ENCODE results near the gene CLDN15. TPM values are rescaled to one million over a fixed set of nuclear protein-coding genes. Genes with fewer than 3 reads are reported as not detected.
A peak's percentile ranks its signal among the peaks of the same experiment; 100 is the strongest.

Gene CLDN15
- polyA plus RNA-seq, 1 donor = 115 TPM

GRCh38 chr7:101238226-101239182 lies 902 bp upstream of the CLDN15 start:
- Histone ChIP-seq H3K4me3 (ENCODE audit: low read length) (no peak overlapping the region), H3K27me3 (ENCODE audit: control insufficient read depth, insufficient read depth, low read length) (no peaks in the 10 kb centered on the region), H3K4me1 (ENCODE audit: control insufficient read depth, insufficient read depth, low read length) (peaks cover 74% of the 10 kb centered on the region), H3K9me3 (ENCODE audit: control insufficient read depth, low read depth, low read length) (no peaks in the 10 kb centered on the region), H3K27ac (ENCODE audit: low read length) (peak overlapping the region; percentile 85), H3K36me3 (ENCODE audit: control insufficient read depth, insufficient read depth, low read length) (peaks cover 30% of the 10 kb centered on the region)
- 0% methylated on average over 2 of the region's 28 CpGs for WGBS (ENCODE audit: insufficient coverage, low lambda C conversion rate)
- DNase-seq = peak in 1 of 2 donors; percentile 82

- Histone ChIP-seq H3K36me3 (ENCODE audit: control insufficient read depth, insufficient read depth, low read length) (peaks cover 28% of the 10 kb centered on the region), H3K9me3 (ENCODE audit: control insufficient read depth, low read depth, low read length) (no peaks in the 10 kb centered on the region), H3K4me3 (ENCODE audit: low read length) (peak overlapping the region; percentile 48), H3K27ac (ENCODE audit: low read length) (peak overlapping the region; percentile 85), H3K4me1 (ENCODE audit: control insufficient read depth, insufficient read depth, low read length) (peaks cover 91% of the 10 kb centered on the region), H3K27me3 (ENCODE audit: control insufficient read depth, insufficient read depth, low read length) (no peaks in the 10 kb centered on the region)
- peak in 1 of 2 donors; percentile 51 for DNase-seq
- no CpG with 5 or more reads among the region's 21 CpGs for WGBS (ENCODE audit: insufficient coverage, low lambda C conversion rate)
Observed at GRCh38 chr7:101236292-101236835, 1.2 kb downstream of the CLDN15 start.

- no peaks in the 10 kb centered on the region for H3K9me3 ChIP-seq (ENCODE audit: control insufficient read depth, low read depth, low read length)
- no CpG with 5 or more reads among the region's 9 CpGs for WGBS (ENCODE audit: insufficient coverage, low lambda C conversion rate)
- H3K36me3 ChIP-seq (ENCODE audit: control insufficient read depth, insufficient read depth, low read length) = peaks cover 22% of the 10 kb centered on the region
- peak; percentile 88 to 96 for DNase-seq
- H3K4me3 ChIP-seq (ENCODE audit: low read length) = peak overlapping the region; percentile 48
- peaks cover 89% of the 10 kb centered on the region for H3K4me1 ChIP-seq (ENCODE audit: control insufficient read depth, insufficient read depth, low read length)
- H3K27me3 ChIP-seq (ENCODE audit: control insufficient read depth, insufficient read depth, low read length) = no peaks in the 10 kb centered on the region
- peak overlapping the region; percentile 85 for H3K27ac ChIP-seq (ENCODE audit: low read length)
Observed at GRCh38 chr7:101235522-101235921, 2.1 kb downstream of the CLDN15 start.

GRCh38 chr7:101235050-101235449 lies 2.6 kb downstream of the CLDN15 start:
- no peaks in the 10 kb centered on the region for H3K27me3 ChIP-seq (ENCODE audit: control insufficient read depth, insufficient read depth, low read length)
- H3K9me3 ChIP-seq (ENCODE audit: control insufficient read depth, low read depth, low read length) = no peaks in the 10 kb centered on the region
- H3K4me3 ChIP-seq (ENCODE audit: low read length) = peak overlapping the region; percentile 3
- WGBS (ENCODE audit: insufficient coverage, low lambda C conversion rate) = no CpG with 5 or more reads among the region's 11 CpGs
- DNase-seq = no peak
- H3K36me3 ChIP-seq (ENCODE audit: control insufficient read depth, insufficient read depth, low read length) = peaks cover 18% of the 10 kb centered on the region
- H3K4me1 ChIP-seq (ENCODE audit: control insufficient read depth, insufficient read depth, low read length) = peaks cover 85% of the 10 kb centered on the region
- peak overlapping the region; percentile 57 for H3K27ac ChIP-seq (ENCODE audit: low read length)

- DNase-seq = peak in 1 of 2 donors; percentile 67
- Histone ChIP-seq H3K27me3 (ENCODE audit: control insufficient read depth, insufficient read depth, low read length) (no peaks in the 10 kb centered on the region), H3K4me3 (ENCODE audit: low read length) (no peak overlapping the region), H3K27ac (ENCODE audit: low read length) (peak overlapping the region; percentile 57), H3K4me1 (ENCODE audit: control insufficient read depth, insufficient read depth, low read length) (peaks cover 80% of the 10 kb centered on the region), H3K36me3 (ENCODE audit: control insufficient read depth, insufficient read depth, low read length) (peaks cover 14% of the 10 kb centered on the region), H3K9me3 (ENCODE audit: control insufficient read depth, low read depth, low read length) (no peaks in the 10 kb centered on the region)
- WGBS (ENCODE audit: insufficient coverage, low lambda C conversion rate) = no CpG with 5 or more reads among the region's 5 CpGs
Observed at GRCh38 chr7:101234636-101235035, 3.0 kb downstream of the CLDN15 start.

- DNase-seq = peak in 1 of 2 donors; percentile 77
- no peak overlapping the region for H3K4me3 ChIP-seq (ENCODE audit: low read length)
- peaks cover 12% of the 10 kb centered on the region for H3K36me3 ChIP-seq (ENCODE audit: control insufficient read depth, insufficient read depth, low read length)
- WGBS (ENCODE audit: insufficient coverage, low lambda C conversion rate) = no CpG with 5 or more reads among the region's 21 CpGs
- no peaks in the 10 kb centered on the region for H3K27me3 ChIP-seq (ENCODE audit: control insufficient read depth, insufficient read depth, low read length)
- H3K4me1 ChIP-seq (ENCODE audit: control insufficient read depth, insufficient read depth, low read length) = peaks cover 74% of the 10 kb centered on the region
- no peaks in the 10 kb centered on the region for H3K9me3 ChIP-seq (ENCODE audit: control insufficient read depth, low read depth, low read length)
- H3K27ac ChIP-seq (ENCODE audit: low read length) = no peak overlapping the region
Observed at GRCh38 chr7:101233907-101234547, 3.6 kb downstream of the CLDN15 start.

- H3K27ac ChIP-seq (ENCODE audit: low read length) = peak overlapping the region; percentile 76
- H3K4me3 ChIP-seq (ENCODE audit: low read length) = peak overlapping the region; percentile 46
- peaks cover 17% of the 10 kb centered on the region for H3K36me3 ChIP-seq (ENCODE audit: control insufficient read depth, insufficient read depth, low read length)
- H3K27me3 ChIP-seq (ENCODE audit: control insufficient read depth, insufficient read depth, low read length) = no peaks in the 10 kb centered on the region
- H3K9me3 ChIP-seq (ENCODE audit: control insufficient read depth, low read depth, low read length) = no peaks in the 10 kb centered on the region
- peaks cover 58% of the 10 kb centered on the region for H3K4me1 ChIP-seq (ENCODE audit: control insufficient read depth, insufficient read depth, low read length)
- WGBS (ENCODE audit: insufficient coverage, low lambda C conversion rate) = no CpG with 5 or more reads among the region's 52 CpGs
- DNase-seq = peak; percentile 73 to 88
Observed at GRCh38 chr7:101232141-101232850, 5.3 kb downstream of the CLDN15 start.

- Histone ChIP-seq H3K27ac (ENCODE audit: low read length) (peak overlapping the region; percentile 76), H3K9me3 (ENCODE audit: control insufficient read depth, low read depth, low read length) (no peaks in the 10 kb centered on the region), H3K4me3 (ENCODE audit: low read length) (peak overlapping the region; percentile 46), H3K4me1 (ENCODE audit: control insufficient read depth, insufficient read depth, low read length) (peaks cover 52% of the 10 kb centered on the region), H3K27me3 (ENCODE audit: control insufficient read depth, insufficient read depth, low read length) (no peaks in the 10 kb centered on the region), H3K36me3 (ENCODE audit: control insufficient read depth, insufficient read depth, low read length) (peaks cover 19% of the 10 kb centered on the region)
- WGBS (ENCODE audit: insufficient coverage, low lambda C conversion rate) = no CpG with 5 or more reads among the region's 7 CpGs
- peak in 1 of 2 donors; percentile 52 for DNase-seq
Observed at GRCh38 chr7:101231644-101232043, 6.0 kb downstream of the CLDN15 start.

GRCh38 chr7:101226721-101227120 lies 10.9 kb downstream of the CLDN15 start:
- Histone ChIP-seq H3K4me3 (ENCODE audit: low read length) (no peak overlapping the region), H3K4me1 (ENCODE audit: control insufficient read depth, insufficient read depth, low read length) (peaks cover 8% of the 10 kb centered on the region), H3K27me3 (ENCODE audit: control insufficient read depth, insufficient read depth, low read length) (no peaks in the 10 kb centered on the region), H3K36me3 (ENCODE audit: control insufficient read depth, insufficient read depth, low read length) (peaks cover 47% of the 10 kb centered on the region), H3K27ac (ENCODE audit: low read length) (no peak overlapping the region), H3K9me3 (ENCODE audit: control insufficient read depth, low read depth, low read length) (peaks cover 6% of the 10 kb centered on the region)
- WGBS (ENCODE audit: insufficient coverage, low lambda C conversion rate) = 89% methylated on average over 3 of the region's 9 CpGs
- peak in 1 of 2 donors; percentile 62 for DNase-seq

- peaks cover 51% of the 10 kb centered on the region for H3K36me3 ChIP-seq (ENCODE audit: control insufficient read depth, insufficient read depth, low read length)
- whole genome bisulfite sequencing (ENCODE audit: insufficient coverage, low lambda C conversion rate) = no CpG with 5 or more reads among the region's 6 CpGs
- H3K27ac ChIP-seq (ENCODE audit: low read length) = no peak overlapping the region
Observed at GRCh38 chr7:101225650-101226049, 12.0 kb downstream of the CLDN15 start.

More at GRCh38 chr7:101225650-101226049, 12.0 kb downstream of the CLDN15 start:
- H3K27me3 ChIP-seq (ENCODE audit: control insufficient read depth, insufficient read depth, low read length) = no peaks in the 10 kb centered on the region
- H3K4me1 ChIP-seq (ENCODE audit: control insufficient read depth, insufficient read depth, low read length) = peaks cover 3% of the 10 kb centered on the region
- no peak overlapping the region for H3K4me3 ChIP-seq (ENCODE audit: low read length)
- no peak for DNase-seq
- peaks cover 6% of the 10 kb centered on the region for H3K9me3 ChIP-seq (ENCODE audit: control insufficient read depth, low read depth, low read length)

Data from large intestine (tissue), 3 donors.